ENCODE results near the gene ZBED4.

The ZBED4 gene

DNA sequence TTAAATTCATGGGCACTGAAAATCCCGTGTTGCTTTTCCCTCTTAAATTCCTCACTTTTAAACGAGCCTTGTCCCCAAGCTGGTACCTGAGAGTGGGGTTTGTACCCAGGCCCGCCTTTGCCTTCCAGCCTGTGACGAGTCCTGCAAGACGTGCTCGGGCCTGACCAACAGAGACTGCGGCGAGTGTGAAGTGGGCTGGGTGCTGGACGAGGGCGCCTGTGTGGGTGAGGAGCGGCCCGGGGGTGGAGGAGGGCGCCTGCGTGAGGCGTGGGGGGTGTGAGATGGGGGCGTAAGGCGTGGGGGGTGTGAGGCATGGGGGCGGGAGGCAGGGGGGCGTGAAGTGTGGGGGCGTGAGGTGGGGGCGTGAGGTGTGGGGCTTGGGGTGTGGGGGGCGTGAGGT is 68.8 kb downstream of the ZBED4 start:
- DNase-seq, result no peak

DNA sequence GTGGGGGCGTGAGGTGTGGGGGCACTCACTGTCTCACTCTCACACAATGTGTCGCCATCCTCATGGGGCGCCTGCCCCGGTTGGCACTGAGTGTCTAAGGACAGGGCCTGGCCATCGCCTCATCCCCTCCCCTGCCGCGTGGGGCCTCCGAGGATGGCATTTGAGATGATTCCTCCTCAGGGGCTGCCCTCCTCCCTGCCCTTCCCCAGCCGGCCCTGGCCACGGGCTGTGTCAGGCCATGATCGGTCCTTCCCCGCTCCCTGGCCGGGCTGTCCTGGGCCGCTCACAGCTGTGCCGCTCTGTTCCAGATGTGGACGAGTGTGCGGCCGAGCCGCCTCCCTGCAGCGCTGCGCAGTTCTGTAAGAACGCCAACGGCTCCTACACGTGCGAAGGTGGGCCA is 69.3 kb downstream of the ZBED4 start:
- DNase-seq, result no peak

GRCh38 chr22:49923445-49923844 is 69.8 kb downstream of the ZBED4 start:
- no peak for DNase-seq

DNA sequence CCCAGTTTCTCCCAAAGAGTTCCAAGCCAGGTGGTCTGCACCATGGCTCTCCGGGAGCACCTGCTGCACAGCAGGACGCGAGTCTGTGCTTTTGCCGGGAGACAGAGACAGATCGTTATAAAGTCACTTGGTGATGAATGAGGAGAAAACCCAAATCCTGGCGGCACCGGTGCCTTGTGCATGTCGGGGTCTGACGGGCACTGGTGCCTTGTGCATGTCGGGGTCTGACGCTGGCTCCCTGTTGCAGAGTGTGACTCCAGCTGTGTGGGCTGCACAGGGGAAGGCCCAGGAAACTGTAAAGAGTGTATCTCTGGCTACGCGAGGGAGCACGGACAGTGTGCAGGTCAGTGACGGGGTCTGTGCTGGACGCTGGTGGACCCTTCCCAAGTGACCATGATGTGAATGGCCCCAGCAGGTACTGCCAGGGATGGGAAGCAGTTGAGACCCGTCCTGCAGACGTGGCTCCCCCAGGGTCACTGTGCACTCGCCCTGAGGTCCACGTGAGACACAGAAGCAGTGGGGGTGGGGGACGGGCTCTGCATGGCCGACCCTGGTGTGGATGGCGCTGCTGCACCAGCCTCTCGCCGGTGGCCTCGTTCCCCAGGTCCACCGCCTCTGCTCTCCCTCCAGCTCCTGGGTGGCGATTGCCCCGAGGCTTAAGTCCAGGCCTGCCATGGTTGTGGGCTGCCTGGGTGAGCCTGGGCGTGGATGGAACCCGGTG is 70.6 kb downstream of the ZBED4 start:
- DNase-seq, result no peak

GRCh38 chr22:49925525-49926128 is 72.0 kb downstream of the ZBED4 start:
- DNase-seq, result no peak

GRCh38 chr22:49926916-49927315 is 73.3 kb downstream of the ZBED4 start:
- no peak for DNase-seq

DNA sequence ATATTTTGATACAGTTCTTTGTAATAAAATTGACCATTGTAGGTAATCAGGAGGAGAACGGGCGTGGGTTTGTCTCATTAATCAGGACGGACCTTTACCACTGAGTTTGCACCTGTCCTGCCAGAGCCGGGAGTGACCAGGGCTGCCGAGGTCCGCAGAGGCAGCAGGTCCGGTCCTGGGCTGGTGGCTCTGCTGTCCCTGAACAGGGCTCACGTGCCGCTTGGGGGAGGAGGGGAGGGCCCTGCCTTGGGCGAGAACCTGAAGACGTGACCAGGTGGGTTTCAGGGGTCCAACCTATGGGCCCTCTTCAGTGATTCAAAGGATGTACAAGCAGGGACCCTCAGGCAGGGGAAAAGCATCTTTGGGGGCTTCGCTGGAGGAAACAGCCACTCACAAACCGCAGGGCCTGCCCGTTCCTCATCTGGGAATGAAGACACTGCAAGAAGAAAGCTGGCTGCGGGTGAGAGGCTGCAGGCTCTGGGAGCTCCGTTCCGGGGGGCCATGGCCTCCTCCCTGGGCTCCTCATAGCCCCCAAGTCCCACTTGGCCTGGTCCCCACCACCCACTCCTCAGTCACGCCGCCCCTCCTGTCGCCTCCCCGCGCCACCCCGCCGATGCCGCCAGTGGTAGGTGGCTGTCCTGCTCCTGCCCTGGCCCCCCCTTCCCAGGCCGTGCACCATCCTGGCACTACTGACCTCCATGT is 74.0 kb downstream of the ZBED4 start:
- DNase-seq, result no peak

DNA sequence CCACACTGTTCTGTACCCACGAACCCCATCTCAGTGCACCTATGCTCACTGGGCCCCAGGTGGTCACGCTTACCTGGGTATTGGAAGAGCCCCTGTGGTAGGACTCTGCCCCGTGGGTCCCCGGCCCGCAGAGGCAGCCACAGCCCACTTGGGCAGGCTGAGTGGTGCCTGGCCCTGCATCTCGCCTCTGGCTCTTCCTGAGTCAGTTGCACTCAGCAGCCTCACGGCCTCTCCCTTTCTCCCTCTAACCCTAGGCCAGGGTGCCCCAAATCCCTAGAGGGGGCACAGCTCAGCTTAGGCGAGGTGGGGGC is 74.5 kb downstream of the ZBED4 start:
- DNase-seq, result no peak

DNA sequence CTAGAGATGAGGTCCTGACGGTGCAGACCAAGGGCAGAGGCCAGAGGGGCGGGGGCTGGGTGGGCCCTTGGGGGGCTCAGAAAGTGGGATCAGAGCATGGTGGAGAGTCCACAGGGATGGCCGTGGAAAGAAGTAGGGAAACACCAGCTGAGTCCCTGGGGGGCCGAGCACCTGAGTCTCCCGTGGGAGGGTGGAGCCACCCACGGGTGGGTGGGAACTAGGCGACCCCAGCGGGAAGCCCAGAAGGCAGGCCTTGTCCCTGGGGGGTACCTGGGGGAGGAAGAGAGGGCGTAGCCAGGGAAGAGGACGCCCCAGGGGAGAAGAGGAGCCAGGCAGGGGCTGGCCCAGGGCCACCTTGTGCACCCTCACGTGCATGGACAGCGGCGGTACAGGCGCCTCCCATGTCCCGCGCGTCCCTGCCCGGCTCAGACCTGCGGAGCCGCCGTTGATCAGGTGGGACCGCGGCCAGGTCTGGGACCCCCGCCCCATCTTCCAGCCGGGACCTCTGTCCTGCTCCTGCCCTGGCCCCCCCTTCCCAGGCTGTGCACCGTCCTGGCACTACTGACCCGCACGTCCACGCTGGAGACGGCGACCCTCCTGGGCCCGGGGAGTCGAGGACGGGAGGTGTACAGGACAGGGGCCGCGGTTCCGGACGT is 75.0 kb downstream of the ZBED4 start:
- no peak for DNase-seq

DNA sequence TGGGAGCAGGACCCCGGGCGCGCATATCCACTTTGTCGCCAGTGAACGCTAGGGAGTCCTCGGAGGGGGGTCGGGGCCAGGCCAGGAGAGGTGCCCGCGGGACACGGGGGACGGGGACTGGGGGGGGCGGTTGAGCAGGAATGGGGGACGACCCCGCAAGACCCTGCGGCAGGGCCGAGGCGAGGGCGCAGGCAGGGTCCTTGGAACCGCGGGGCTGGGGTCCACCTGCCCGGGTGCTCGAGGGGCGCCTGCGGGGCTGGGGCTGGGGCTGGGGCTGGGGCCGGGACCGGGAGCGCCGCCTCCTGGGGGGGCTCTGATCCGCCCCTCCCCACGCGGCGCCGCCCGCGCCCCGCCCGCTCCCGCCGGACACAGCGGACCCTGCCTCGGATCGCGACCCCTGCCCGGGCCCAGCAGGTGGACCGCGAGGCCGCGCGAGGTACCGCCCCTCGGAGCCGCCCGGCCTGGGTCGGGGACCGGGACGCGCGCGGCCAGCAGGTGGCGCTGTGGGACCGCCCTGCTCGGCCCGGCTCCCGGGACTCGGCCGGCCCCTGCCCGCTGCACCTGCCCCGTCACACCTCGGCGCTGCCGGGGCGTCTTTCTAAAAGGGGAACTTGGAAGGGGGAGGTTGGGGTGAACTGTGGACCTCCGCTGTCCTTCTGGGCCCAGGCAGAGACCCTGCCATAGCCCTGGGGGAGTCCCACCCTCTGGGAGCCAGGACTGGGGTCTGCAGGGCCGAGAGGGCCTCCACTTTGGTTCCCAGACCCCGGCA is 75.8 kb downstream of the ZBED4 start:
- peak; percentile 78 for DNase-seq

GRCh38 chr22:49929994-49930575 is 76.4 kb downstream of the ZBED4 start:
- DNase-seq, result no peak

DNA sequence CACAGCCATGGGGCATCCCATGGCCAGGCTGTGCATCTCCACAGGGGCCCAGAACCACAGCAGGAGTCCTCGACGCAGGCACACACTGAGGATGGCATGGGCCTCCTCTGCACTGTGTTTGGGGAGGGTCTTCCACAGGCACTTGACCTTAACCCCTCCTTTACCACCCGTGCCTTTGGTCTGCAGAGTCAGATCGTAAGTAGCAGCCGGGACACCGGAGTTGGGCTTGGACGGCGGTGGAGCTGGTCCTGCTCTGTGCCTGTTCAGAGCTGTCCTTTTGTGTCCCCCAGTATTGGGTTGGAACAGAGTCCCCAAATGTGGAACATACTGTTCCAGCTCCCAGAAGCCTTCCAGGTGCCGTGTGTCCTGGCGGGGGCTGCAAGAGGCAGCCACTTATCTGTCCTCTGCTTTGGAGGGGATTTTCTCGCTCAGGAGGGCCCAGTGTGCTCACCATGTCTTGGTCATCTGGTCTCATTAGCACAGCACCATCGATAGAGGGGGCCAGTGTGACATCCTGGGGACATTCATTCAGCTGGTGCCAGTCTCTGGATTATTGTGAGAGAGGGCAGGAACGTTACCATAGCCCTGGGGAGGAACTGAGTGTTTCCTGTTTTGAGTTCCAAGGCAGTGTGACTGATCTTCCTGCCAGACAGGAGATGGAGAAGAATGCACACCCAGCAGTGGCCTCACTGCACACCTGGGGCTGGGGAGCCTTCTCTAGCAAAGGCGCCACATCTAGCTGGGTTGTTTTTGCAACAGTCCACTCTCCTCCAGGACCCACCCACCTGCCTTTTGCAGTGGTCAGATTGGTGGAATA is 77.2 kb downstream of the ZBED4 start:
- DNase-seq, result peak; percentile 91

DNA sequence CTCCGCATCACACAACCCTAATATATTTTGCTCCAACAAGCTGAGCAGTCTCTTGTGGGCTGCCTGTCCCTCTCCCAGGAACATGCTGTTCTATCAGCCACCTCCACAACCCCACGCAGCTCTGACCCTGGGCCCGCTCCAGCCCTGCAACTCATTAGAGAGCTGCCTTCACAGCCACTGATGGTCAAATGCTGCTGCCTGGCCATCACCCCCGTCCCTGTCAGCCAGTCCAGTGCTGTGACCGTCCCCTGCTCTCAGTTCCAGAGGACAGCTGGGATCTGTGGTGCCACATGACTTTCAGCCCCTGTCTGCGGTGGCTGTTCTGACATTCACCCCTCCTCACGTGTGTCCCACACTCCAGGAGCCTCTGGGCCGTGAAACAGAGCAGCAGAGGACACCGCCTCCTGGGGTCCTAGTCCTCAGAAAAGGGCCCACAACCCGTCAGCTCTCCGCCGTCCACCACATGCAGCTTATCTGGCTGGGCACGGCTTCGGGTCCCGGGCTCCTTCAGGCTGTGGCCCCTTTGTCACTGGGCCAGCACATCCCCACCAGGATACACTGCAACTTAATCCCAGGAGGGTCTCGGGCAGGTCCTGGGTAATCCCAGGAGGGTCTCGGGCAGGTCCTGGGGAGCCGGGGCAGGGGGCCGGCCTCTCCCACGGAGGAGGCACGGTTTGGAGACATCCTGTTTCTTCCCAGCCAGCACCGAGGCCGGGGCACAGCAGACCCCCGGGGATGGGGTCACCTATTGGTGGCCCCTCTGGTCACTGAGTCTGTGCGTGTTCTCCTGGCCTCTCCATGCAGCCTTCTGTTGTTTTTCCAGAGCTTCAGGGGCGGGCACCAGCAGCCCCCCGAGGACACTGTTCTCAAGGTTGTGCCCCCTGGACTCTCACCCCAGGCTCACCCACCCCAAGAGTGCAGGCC is 79.9 kb downstream of the ZBED4 start:
- DNase-seq, result no peak

- DNase-seq, result peak; percentile 64
These were observed 80.7 kb downstream of the ZBED4 start for GRCh38 chr22:49934160-49934890.

GRCh38 chr22:49934891-49935557 is 81.4 kb downstream of the ZBED4 start:
- peak; percentile 95 for DNase-seq

DNA sequence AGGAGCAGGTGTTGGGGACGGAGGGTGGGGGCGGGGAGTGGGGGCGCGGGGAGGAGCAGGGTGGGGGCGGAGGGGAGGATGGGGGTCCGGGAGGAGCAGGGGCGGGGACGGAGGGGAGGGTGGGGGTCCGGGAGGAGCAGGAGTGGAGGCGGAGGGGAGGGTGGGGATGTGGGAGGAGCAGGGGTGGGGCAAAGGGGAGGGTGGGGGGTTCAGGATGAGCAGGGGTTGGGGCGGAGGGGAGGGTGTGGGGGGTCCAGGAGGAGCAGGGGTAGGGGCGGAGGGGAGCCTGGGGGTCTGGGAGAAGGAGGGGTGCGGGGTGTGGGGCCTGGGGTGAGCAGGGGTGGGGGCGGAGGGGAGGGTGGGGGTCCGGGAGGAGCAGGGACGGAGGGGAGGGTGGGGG is 81.9 kb downstream of the ZBED4 start:
- DNase-seq, result peak; percentile 93

DNA sequence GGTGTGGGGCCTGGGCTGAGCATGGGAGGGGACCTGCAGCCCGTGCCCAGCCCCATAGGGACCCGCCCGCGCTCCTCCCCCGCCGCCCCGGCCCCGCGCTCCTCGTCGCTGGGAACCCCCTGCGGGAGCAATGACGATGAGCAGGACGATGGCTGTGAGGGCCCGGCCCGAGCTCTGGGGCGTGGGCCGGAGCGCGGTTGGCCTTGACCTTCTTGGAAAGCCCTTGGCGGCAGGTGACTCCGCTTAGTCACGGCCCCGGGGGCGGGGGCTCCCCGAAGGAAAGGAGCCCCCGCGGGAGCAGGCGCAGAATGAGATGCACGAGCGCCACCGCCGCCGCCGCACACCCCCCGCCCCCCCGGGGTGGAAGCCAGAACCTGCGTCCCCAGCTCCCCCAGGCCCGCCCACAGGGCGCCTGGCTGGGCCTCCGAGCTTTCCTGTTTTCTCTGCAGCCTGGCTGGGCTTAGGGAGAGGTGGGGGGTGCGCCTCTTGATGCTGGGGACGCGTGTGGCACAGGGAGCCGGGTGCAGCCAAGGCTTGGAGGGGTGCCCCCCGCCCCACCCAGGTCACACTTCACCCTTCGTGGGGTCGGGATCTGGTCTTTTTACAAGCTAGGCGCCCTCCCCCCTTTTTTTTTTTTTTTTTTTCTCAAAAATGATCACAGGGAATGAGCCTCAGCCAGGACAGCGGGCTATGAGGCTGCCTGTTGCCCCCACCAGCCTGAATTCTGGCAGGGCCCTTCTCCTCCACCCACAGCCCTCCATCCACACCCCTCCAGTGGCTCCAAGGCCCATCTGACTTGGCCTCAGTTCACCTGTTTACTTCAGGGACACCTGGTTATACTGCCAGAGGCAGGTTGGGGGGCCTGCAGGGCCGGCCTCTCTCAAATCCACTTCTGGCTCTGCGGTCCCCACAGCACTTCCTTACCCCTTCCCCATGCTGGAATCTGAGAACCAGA is 82.7 kb downstream of the ZBED4 start:
- peak; percentile 100 for DNase-seq
